GM18858 (cell line): Measurements from ENCODE around the gene HOXB3.

ENCODE experiments used
- ATAC-seq: cut with Tn5 transposase; IDR thresholded peaks from one replicate; pipeline ENCODE4 v1.9.1; 2021; ENCODE audit not compliant: unreplicated experiment

Gene HOXB3

GRCh38 chr17:48600244-48601098 lies 10.4 kb upstream of the HOXB3 start:
- no peak for ATAC-seq

GRCh38 chr17:48599354-48599753 lies 9.3 kb upstream of the HOXB3 start:
- ATAC-seq, result no peak

- no peak for ATAC-seq
Measured at GRCh38 chr17:48598736-48599135, 8.7 kb upstream of the HOXB3 start.

GRCh38 chr17:48597778-48598631 lies 8.0 kb upstream of the HOXB3 start:
- no peak for ATAC-seq

- no peak for ATAC-seq
Measured at GRCh38 chr17:48597528-48597777, 7.4 kb upstream of the HOXB3 start.

GRCh38 chr17:48596735-48597527 lies 6.9 kb upstream of the HOXB3 start:
- ATAC-seq, result no peak

GRCh38 chr17:48596000-48596734 lies 6.1 kb upstream of the HOXB3 start:
- ATAC-seq, result no peak

- ATAC-seq, result no peak
Measured at GRCh38 chr17:48595278-48595999, 5.4 kb upstream of the HOXB3 start.

GRCh38 chr17:48594538-48595277 lies 4.7 kb upstream of the HOXB3 start:
- ATAC-seq, result no peak

- ATAC-seq, result no peak
Measured at GRCh38 chr17:48593840-48594537, 3.9 kb upstream of the HOXB3 start.

GRCh38 chr17:48593126-48593829 lies 3.2 kb upstream of the HOXB3 start, which contains the start of gene HOXB5:
Gene HOXB5 (minus strand): TSS chr17:48593779. CDS start chr17:48593682, 97 bp downstream.
- no peak for ATAC-seq

GRCh38 chr17:48592577-48592976 lies 2.5 kb upstream of the HOXB3 start:
- ATAC-seq, result no peak

- ATAC-seq, result no peak
Measured at GRCh38 chr17:48592057-48592514, 2.0 kb upstream of the HOXB3 start.

GRCh38 chr17:48591255-48592056 lies 1.4 kb upstream of the HOXB3 start:
- no peak for ATAC-seq

GRCh38 chr17:48590607-48591161 lies 643 bp upstream of the HOXB3 start:
- ATAC-seq, result no peak

- ATAC-seq, result no peak
Measured at GRCh38 chr17:48589060-48589830, 796 bp downstream of the HOXB3 start.
